H1 (cell line): Measurements from ENCODE around the gene INPP4B. TPM values are rescaled to one million over a fixed set of nuclear protein-coding genes. Genes with fewer than 3 reads are reported as not detected.

Experiments
- CTCF ChIA-PET: fragments of 300-600 bp; sonication (Branson Sonifier 250); formaldehyde crosslinking; loops from one replicate; lab custom pipeline; 2021; ENCODE audit not compliant: partially characterized antibody; lab: Charles Lee
- POLR2A ChIA-PET: fragments of 300-600 bp; sonication (Branson Sonifier 250); formaldehyde crosslinking; loops from one replicate; lab custom pipeline; 2021; ENCODE audit warnings: inconsistent platforms; ENCODE audit not compliant: partially characterized antibody; lab: Charles Lee
- DNase-seq, 2 experiments: peaks; one replicate each; pipeline versions ENCODE4 v3.0.0 to v3.0.0-alpha.2; 2010 to 2022; ENCODE audit warnings: low spot score in 2 of 2, low read depth in 1 of 2, mixed read lengths in 1 of 2
- FAIRE-seq: peaks from 2 replicates; lab custom pipeline; 2011; peaks lifted over from hg19 to GRCh38; lab: Jason Lieb, UNC
- H2AFZ ChIP-seq: 2 replicates; pipeline ENCODE4 v1.8.1; 2012; ENCODE audit warnings: low read length, inconsistent platforms
- H2AK5ac ChIP-seq: 2 replicates; pipeline ENCODE4 v1.6.1; 2013; ENCODE audit warnings: low read depth, low read length
- H2BK120ac ChIP-seq: replicated peaks from 2 replicates; pipeline ENCODE3; 2013; ENCODE audit warnings: low read depth, low read length, inconsistent platforms
- H2BK12ac ChIP-seq: 2 replicates; pipeline ENCODE4 v1.6.1; 2013; ENCODE audit warnings: low read depth, low read length
- H2BK15ac ChIP-seq: 2 replicates; pipeline ENCODE4 v1.6.1; 2013; ENCODE audit warnings: low read length
- H2BK20ac ChIP-seq: 2 replicates; pipeline ENCODE4 v1.6.1; 2013; ENCODE audit warnings: low read length
- H2BK5ac ChIP-seq: 2 replicates; pipeline ENCODE4 v1.6.1; 2013; ENCODE audit warnings: low read depth, low read length
- H3K14ac ChIP-seq: 2 replicates; pipeline ENCODE4 v1.6.1; 2013; ENCODE audit warnings: inconsistent platforms; ENCODE audit not compliant: insufficient read length
- H3K18ac ChIP-seq: 2 replicates; pipeline ENCODE4 v1.6.1; 2013; ENCODE audit warnings: low read length; ENCODE audit errors: extremely low read depth
- H3K23ac ChIP-seq: 2 replicates; pipeline ENCODE4 v1.6.1; 2013; ENCODE audit warnings: inconsistent platforms; ENCODE audit not compliant: insufficient read length
- H3K23me2 ChIP-seq: 2 replicates; pipeline ENCODE4 v1.6.1; 2013; ENCODE audit warnings: low read depth, low read length
- H3K27ac ChIP-seq: 2 replicates; pipeline ENCODE4 v1.6.1; 2011; ENCODE audit warnings: low read depth, low read length, inconsistent platforms
- H3K27me3 ChIP-seq, 4 experiments: replicated peaks in 1 of 4; 1 replicate in 1 of 4; 2 replicates in 3 of 4; pipeline versions ENCODE4 v1.6.1 to v1.8.1; 2011 to 2013; ENCODE audit warnings: low read length in 3 of 4, mild to moderate bottlenecking in 3 of 4, inconsistent platforms in 2 of 4, mixed read lengths in 2 of 4, moderate library complexity in 1 of 4; ENCODE audit not compliant: control insufficient read depth in 3 of 4, insufficient read depth in 3 of 4; ENCODE audit errors: extremely low read depth in 1 of 4
- H3K36me3 ChIP-seq, 4 experiments: 2 replicates each; pipeline versions ENCODE4 v1.6.1 to v1.8.1; 2011 to 2013; ENCODE audit warnings: mild to moderate bottlenecking in 4 of 4, low read length in 3 of 4, moderate library complexity in 2 of 4, control low read depth in 1 of 4, inconsistent platforms in 1 of 4; ENCODE audit not compliant: insufficient read depth in 4 of 4, control insufficient read depth in 2 of 4
- H3K4ac ChIP-seq: replicated peaks from 2 replicates; pipeline ENCODE3; 2013; ENCODE audit warnings: low read length, low read depth, mixed read lengths, inconsistent platforms; ENCODE audit not compliant: insufficient read length
- H3K4me1 ChIP-seq, 4 experiments: replicated peaks in 1 of 4; 1 replicate in 1 of 4; 2 replicates in 3 of 4; pipeline versions ENCODE4 v1.6.1 to v1.8.1; 2011 to 2013; ENCODE audit warnings: low read length in 3 of 4, inconsistent platforms in 2 of 4, mixed read lengths in 1 of 4; ENCODE audit not compliant: insufficient read depth in 4 of 4, control insufficient read depth in 3 of 4
- H3K4me2 ChIP-seq, 2 experiments: 2 replicates each; pipeline versions ENCODE4 v1.6.1 to v1.8.1; 2011 to 2013; ENCODE audit warnings: low read depth in 2 of 2, low read length in 2 of 2, control low read depth in 1 of 2, inconsistent platforms in 1 of 2, mild to moderate bottlenecking in 1 of 2; ENCODE audit not compliant: insufficient read depth in 1 of 2
- H3K4me3 ChIP-seq, 4 experiments: fragments of 200-600, 300-600 bp in 1 of 4; sonication (generic), shearing (Covaris generic), sonication (Bioruptor Twin) in 1 of 4; 2 replicates each; pipeline versions ENCODE4 v1.5.1 to v1.8.1; 2011 to 2016; ENCODE audit warnings: low read length in 4 of 4, low read depth in 3 of 4, control low read depth in 2 of 4, inconsistent platforms in 2 of 4, mild to moderate bottlenecking in 2 of 4, mixed read lengths in 1 of 4, moderate library complexity in 1 of 4; ENCODE audit not compliant: insufficient read depth in 2 of 4; ENCODE audit errors: extremely low read depth in 1 of 4
- H3K56ac ChIP-seq: replicated peaks from 2 replicates; pipeline ENCODE3; 2013; ENCODE audit warnings: low read depth, mild to moderate bottlenecking, mixed read lengths, low read length, inconsistent platforms; ENCODE audit not compliant: insufficient read length
- H3K79me1 ChIP-seq: 2 replicates; pipeline ENCODE4 v1.6.1; 2013; ENCODE audit warnings: low read depth, low read length, control low read depth
- H3K79me2 ChIP-seq, 2 experiments: 2 replicates each; pipeline versions ENCODE4 v1.6.1 to v1.8.1; 2012 to 2013; ENCODE audit warnings: low read length in 2 of 2, mild to moderate bottlenecking in 2 of 2, inconsistent platforms in 1 of 2; ENCODE audit not compliant: insufficient read depth in 2 of 2, control insufficient read depth in 1 of 2
- H3K9ac ChIP-seq, 4 experiments: replicated peaks in 1 of 4; 1 replicate in 1 of 4; 2 replicates in 3 of 4; pipeline versions ENCODE4 v1.6.1 to v1.8.1; 2011 to 2013; ENCODE audit warnings: low read depth in 3 of 4, low read length in 3 of 4, control low read depth in 2 of 4, mild to moderate bottlenecking in 2 of 4, moderate library complexity in 2 of 4, inconsistent platforms in 1 of 4; ENCODE audit errors: extremely low read depth in 1 of 4
- H3K9me3 ChIP-seq, 2 experiments: 2 replicates each; pipeline versions ENCODE4 v1.6.1 to v1.8.1; 2012 to 2013; ENCODE audit warnings: mild to moderate bottlenecking in 2 of 2, moderate library complexity in 2 of 2, control low read depth in 1 of 2, inconsistent platforms in 1 of 2, low read depth in 1 of 2, low read length in 1 of 2, mixed read lengths in 1 of 2; ENCODE audit not compliant: insufficient read depth in 2 of 2
- H4K20me1 ChIP-seq, 2 experiments: replicated peaks in 1 of 2; 2 replicates each; pipeline versions ENCODE3 to v1.8.1; 2011 to 2013; ENCODE audit warnings: inconsistent platforms in 2 of 2, low read length in 2 of 2, mild to moderate bottlenecking in 1 of 2; ENCODE audit not compliant: insufficient read depth in 2 of 2, control insufficient read depth in 1 of 2
- H4K5ac ChIP-seq: 2 replicates; pipeline ENCODE4 v1.6.1; 2013; ENCODE audit warnings: low read length, low read depth, mixed read lengths, inconsistent platforms; ENCODE audit not compliant: insufficient read length
- H4K8ac ChIP-seq: 2 replicates; pipeline ENCODE4 v1.8.0; 2013; ENCODE audit warnings: mild to moderate bottlenecking, moderate library complexity, low read length, inconsistent platforms; ENCODE audit not compliant: insufficient read depth; ENCODE audit errors: extremely low read depth
- H4K91ac ChIP-seq: replicated peaks from 2 replicates; pipeline ENCODE3; 2013; ENCODE audit warnings: low read length, mixed read lengths, inconsistent platforms; ENCODE audit not compliant: insufficient read length
- CBX8 ChIP-seq: fragments of 300-800, 300-1000 bp; sonication (generic); IDR thresholded peaks from 2 replicates; pipeline ENCODE4 v1.7.1; 2016; ENCODE audit warnings: low read depth, low read length, borderline replicate concordance
- CREB1 ChIP-seq: IDR thresholded peaks from 2 replicates; pipeline ENCODE4 v1.6.1; 2012; ENCODE audit warnings: inconsistent platforms
- HDAC2 ChIP-seq, 2 experiments: fragments of 300-600 bp in 1 of 2; sonication (generic) in 1 of 2; IDR thresholded peaks; 2 replicates each; pipeline ENCODE4 v1.6.1; 2011 to 2012; ENCODE audit warnings: low read depth in 2 of 2, low read length in 2 of 2, mild to moderate bottlenecking in 2 of 2, moderate library complexity in 2 of 2, borderline replicate concordance in 1 of 2, inconsistent platforms in 1 of 2
- HDAC6 ChIP-seq: IDR thresholded peaks from one replicate; pipeline ENCODE4 v1.7.1; 2012; ENCODE audit warnings: low read depth, mild to moderate bottlenecking, inconsistent platforms, low read length, moderate library complexity
- KDM4A ChIP-seq: IDR thresholded peaks from one replicate; pipeline ENCODE4 v1.7.1; 2012; ENCODE audit warnings: low read depth, mild to moderate bottlenecking, moderate library complexity, low read length, inconsistent platforms; ENCODE audit not compliant: severe bottlenecking
- POU5F1 ChIP-seq: IDR thresholded peaks from 2 replicates; pipeline ENCODE4 v1.6.1; 2011; ENCODE audit warnings: low read depth, mild to moderate bottlenecking, low read length, moderate library complexity
- polyA plus RNA-seq, 7 experiments: library from polyadenylated mRNA; depleted of rRNA in 3 of 7; stranded (reverse) in 5 of 7; unstranded in 2 of 7; fragments of >200 nt in 5 of 7; fragments of 200-250 nt in 2 of 7; gene quantifications; 1 replicate in 5 of 7; 2 replicates in 1 of 7; 4 replicates in 1 of 7; pipeline versions ENCODE4 v1.2.1 to v1.2.3, GENCODE V29; 2011 to 2013; ENCODE audit warnings: missing spikeins in 2 of 7, mixed read lengths in 2 of 7
- total RNA-seq: library from RNA; stranded (reverse); fragmentation: NEBNext Ultra II Directional; extraction: Animal tissue kit (Norgen Biotek cat#: 25700); gene quantifications from 2 replicates; pipeline ENCODE4 v1.2.1, GENCODE V29; 2021

The INPP4B gene
- total and polyA plus RNA-seq, 2 of the 8 experiments (the other 6 are each of a cell fraction or from before 2014, with no cell fraction given) = 0.11 to 0.54 TPM

DNA sequence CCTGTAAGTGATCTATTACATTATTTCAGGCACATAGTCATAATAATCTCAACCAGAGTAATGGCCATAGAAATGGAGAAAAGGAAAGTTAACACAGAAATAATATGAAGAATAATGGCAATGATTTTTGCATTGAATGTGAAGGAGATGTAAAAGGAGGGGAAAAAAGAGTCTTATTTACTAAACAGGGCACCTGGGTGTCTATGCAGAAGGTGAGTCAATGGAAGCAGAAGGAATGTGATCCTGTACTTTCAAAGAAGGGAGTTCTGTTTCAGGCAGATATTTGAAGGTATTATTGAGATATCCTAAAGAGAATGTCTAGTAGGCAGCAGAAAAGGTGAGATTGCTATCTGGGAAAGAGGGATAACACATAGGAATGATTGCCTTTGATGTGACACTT lies 279.9 kb downstream of the INPP4B start:
- no peak overlapping the region for H2BK120ac ChIP-seq
- H3K4me3 ChIP-seq = no peak overlapping the region
- ChIA-PET CTCF (interaction anchor here (0.5 to 2.0 kb wide), 5 partner anchors 21 to 212 kb away, joined by 3 to 7 read pairs (median 4); no protein-coding TSS in a partner anchor), POLR2A (no interaction called here)
- H4K91ac ChIP-seq = no peak overlapping the region
- no peak overlapping the region for H2AFZ ChIP-seq
- no peak overlapping the region for H3K9ac ChIP-seq
- H2BK20ac ChIP-seq = no peak overlapping the region
- H3K27me3 ChIP-seq = no peaks in the 10 kb centered on the region
- no peaks in the 10 kb centered on the region for H3K36me3 ChIP-seq
- H3K4ac ChIP-seq = no peak overlapping the region
- no peak overlapping the region for H4K8ac ChIP-seq
- no peaks in the 10 kb centered on the region for H3K79me2 ChIP-seq
- no peak overlapping the region for H4K5ac ChIP-seq
- no peak overlapping the region for H3K18ac ChIP-seq
- H4K20me1 ChIP-seq = no peaks in the 10 kb centered on the region
- no peak overlapping the region for H2AK5ac ChIP-seq
- FAIRE-seq = no peak
- H2BK12ac ChIP-seq = no peak overlapping the region
- H3K4me1 ChIP-seq = no peaks in the 10 kb centered on the region
- H2BK15ac ChIP-seq = no peak overlapping the region
- no peaks in the 10 kb centered on the region for H3K79me1 ChIP-seq
- H2BK5ac ChIP-seq = no peak overlapping the region
- no peak for TF ChIP-seq HDAC2 (IDR thresholded peaks at IDR 0.05; ENCODE audit: borderline replicate concordance in 1 of 2, low read depth in 2 of 2, low read length in 2 of 2)
- no peak for TF ChIP-seq KDM4A
- no peak for TF ChIP-seq CREB1
- no peak for TF ChIP-seq HDAC6
- no peak for TF ChIP-seq POU5F1
- no peak for TF ChIP-seq CBX8
- no peak overlapping the region for H3K14ac ChIP-seq
- no peak overlapping the region for H3K27ac ChIP-seq
- no peak overlapping the region for H3K56ac ChIP-seq
- no peaks in the 10 kb centered on the region for H3K9me3 ChIP-seq
- H3K23ac ChIP-seq = no peak overlapping the region
- no peaks in the 10 kb centered on the region for H3K23me2 ChIP-seq
- H3K4me2 ChIP-seq = no peak overlapping the region
- no peak for DNase-seq
